NT2/D1 (cell line): Measurements from ENCODE around the gene DNAH17.

Experiments
- DNase-seq: peaks from one replicate; pipeline ENCODE4 v3.0.0-alpha.2; 2011; ENCODE audit warnings: low read depth, low spot score
- H3K27me3 ChIP-seq: 2 replicates; pipeline ENCODE4 v1.6.0; 2011; ENCODE audit warnings: mild to moderate bottlenecking; ENCODE audit not compliant: insufficient read length, insufficient read depth
- H3K36me3 ChIP-seq: 2 replicates; pipeline ENCODE4 v1.6.1; 2011; ENCODE audit warnings: mild to moderate bottlenecking, low read length, mixed read lengths; ENCODE audit not compliant: insufficient read depth, insufficient read length
- H3K4me1 ChIP-seq: 2 replicates; pipeline ENCODE4 v1.5.1; 2011; ENCODE audit not compliant: insufficient read depth, insufficient read length
- H3K4me3 ChIP-seq: 2 replicates; pipeline ENCODE4 v1.5.1; 2011; ENCODE audit warnings: low read depth; ENCODE audit not compliant: insufficient read length
- H3K9ac ChIP-seq: 2 replicates; pipeline ENCODE4 v1.6.0; 2011; ENCODE audit warnings: low read depth; ENCODE audit not compliant: insufficient read length
- H3K9me3 ChIP-seq: 2 replicates; pipeline ENCODE4 v1.5.1; 2011; ENCODE audit warnings: mild to moderate bottlenecking, low read length; ENCODE audit not compliant: insufficient read depth
- SUZ12 ChIP-seq: IDR thresholded peaks from 2 replicates; pipeline ENCODE4 v1.6.1; 2011; ENCODE audit not compliant: insufficient read length, insufficient read depth; ENCODE audit errors: extremely low read depth
- YY1 ChIP-seq: IDR thresholded peaks from 2 replicates; pipeline ENCODE4 v1.6.1; 2011; ENCODE audit not compliant: insufficient read length, insufficient read depth
- ZNF274 ChIP-seq: IDR thresholded peaks from 2 replicates; pipeline ENCODE4 v1.6.1; 2011; ENCODE audit warnings: mild to moderate bottlenecking, low read depth, low read length

Gene DNAH17

GRCh38 chr17:78454346-78454745, 122.8 kb downstream of the DNAH17 start:
- Histone ChIP-seq H3K9me3 (no peaks in the 10 kb centered on the region), H3K36me3 (no peaks in the 10 kb centered on the region), H3K9ac (no peak overlapping the region), H3K4me3 (no peak overlapping the region), H3K4me1 (peaks cover 3% of the 10 kb centered on the region), H3K27me3 (no peaks in the 10 kb centered on the region)
- no peak for DNase-seq
- TF ChIP-seq YY1 (no peak), SUZ12 (no peak), ZNF274 (no peak)

DNA sequence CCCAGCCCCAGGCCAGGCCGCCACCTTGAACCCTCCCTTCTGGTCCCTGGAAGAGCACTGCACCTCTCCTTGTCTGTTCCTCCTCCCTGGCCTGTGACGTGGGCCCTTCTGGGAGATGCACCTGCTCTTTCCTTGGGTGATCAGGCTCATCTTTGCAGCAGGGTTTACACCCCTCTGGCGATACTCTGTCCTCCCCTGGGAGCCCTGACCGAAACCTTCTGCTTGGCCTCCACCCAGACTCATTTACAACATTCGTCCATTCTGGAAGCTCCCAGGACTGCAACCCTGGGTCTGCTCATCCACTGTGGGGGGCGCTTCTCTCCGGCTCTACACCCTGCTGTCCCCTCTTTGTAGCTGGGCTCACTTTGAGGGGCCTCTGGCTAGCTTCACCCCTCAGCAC, 125.4 kb downstream of the DNAH17 start:
- H3K36me3 ChIP-seq: no peaks in the 10 kb centered on the region
- DNase-seq: no peak
- TF ChIP-seq SUZ12 (no peak), ZNF274 (no peak), YY1 (no peak)
- H3K9me3 ChIP-seq: no peaks in the 10 kb centered on the region
- H3K4me1 ChIP-seq: peaks cover 3% of the 10 kb centered on the region
- no peak overlapping the region for H3K9ac ChIP-seq
- H3K27me3 ChIP-seq: no peaks in the 10 kb centered on the region
- no peak overlapping the region for H3K4me3 ChIP-seq

DNA sequence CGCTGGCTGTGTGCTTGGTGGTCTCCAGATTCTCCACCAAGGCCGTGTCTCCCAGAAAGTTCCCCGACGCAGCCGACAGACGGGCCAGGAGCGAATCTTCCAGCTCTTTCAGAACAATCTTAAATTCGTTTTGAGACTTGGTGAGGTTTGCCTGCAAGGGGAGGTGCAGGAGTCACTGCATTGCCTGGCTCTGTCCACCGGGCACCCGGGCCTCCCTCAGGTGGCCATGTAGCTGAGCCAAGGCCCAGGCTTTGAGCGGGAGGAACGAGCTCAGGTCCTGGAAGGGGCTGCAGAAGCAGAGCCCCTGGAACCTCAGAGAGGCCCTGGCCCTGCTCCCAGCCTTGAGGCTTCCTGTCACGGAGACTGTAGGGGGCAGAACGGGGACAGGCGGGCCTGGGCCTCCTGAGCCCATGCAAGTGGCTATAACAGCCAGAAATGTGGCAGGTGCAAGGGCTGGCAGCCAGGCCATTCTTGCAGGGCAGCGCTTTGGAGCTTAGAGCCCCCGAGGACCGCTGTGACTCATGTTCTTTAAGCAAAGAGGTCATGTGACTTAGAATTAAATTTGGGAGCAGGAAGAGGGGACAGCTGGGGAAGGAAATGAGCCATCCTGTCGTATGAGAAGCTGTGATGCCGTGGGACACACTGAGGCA, 126.4 kb downstream of the DNAH17 start:
- H3K27me3 ChIP-seq: no peaks in the 10 kb centered on the region
- DNase-seq: no peak
- H3K4me3 ChIP-seq: no peak overlapping the region
- no peaks in the 10 kb centered on the region for H3K9me3 ChIP-seq
- H3K36me3 ChIP-seq: no peaks in the 10 kb centered on the region
- H3K9ac ChIP-seq: no peak overlapping the region
- TF ChIP-seq ZNF274 (no peak), YY1 (no peak), SUZ12 (no peak)
- H3K4me1 ChIP-seq: peaks cover 3% of the 10 kb centered on the region

DNA sequence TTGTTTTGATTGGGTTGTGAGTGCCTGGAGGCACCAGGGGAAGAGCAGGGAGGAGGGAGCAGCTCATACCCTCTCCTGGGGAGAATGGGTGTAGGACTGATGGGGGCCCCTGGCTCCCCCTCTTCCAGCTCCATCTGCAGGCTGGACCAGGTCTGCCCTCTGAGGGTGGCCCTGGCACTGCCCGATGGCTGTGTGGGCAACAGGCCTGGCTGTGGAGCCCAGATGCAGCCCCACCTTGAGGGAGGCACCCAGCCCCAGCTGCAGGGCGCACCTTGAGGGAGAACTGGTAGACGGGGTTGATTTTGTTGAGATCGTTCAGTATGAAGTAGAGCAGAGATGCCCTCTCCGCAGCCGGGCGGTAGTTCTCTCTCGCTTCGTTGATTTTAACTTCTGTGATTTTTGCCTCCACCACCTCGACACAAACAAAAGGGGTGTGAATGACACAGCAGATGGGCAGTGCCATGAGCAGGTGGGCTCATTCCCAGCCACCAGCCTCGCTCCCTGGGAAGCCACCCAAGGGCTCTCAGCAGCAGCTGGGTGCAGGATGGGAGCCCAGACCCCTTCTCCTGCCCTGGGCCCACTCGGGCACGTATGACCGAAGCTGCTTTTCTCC, 127.1 kb downstream of the DNAH17 start:
- Histone ChIP-seq H3K27me3 (no peaks in the 10 kb centered on the region), H3K9me3 (no peaks in the 10 kb centered on the region)

DNA sequence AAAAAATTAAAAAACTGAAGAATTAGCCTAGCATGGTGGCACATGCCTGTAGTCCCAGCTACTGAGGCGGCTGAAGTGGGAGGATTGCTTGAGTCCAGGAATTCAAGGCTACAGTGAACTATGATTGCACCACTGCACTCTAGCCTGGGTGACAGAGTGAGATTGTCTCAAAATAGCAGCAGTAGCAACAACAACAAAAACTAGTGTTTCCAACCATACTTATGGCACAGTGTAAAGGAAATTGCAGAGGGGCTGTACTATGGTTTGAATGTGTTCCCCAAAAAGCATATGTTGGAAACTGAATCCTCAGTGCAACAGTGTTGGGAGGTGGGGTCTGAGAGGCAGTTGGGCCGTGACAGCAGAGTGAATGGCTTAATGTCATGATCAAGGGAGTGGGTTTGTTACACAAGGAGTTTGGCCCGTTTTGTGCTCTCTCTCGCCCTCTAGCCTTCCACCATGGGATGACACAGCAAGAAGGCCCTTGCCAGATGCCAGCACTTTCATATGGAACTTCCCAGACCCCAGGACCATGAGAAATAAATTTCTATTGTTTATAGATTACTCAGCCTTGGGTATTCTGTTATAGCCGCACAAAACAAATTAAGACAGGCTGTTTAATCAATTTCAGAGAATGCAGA, 128.7 kb downstream of the DNAH17 start:
- TF ChIP-seq YY1: no peak
- no peak for TF ChIP-seq ZNF274
- TF ChIP-seq SUZ12: no peak
- Histone ChIP-seq H3K4me3 (no peak overlapping the region), H3K27me3 (no peaks in the 10 kb centered on the region), H3K9me3 (no peaks in the 10 kb centered on the region), H3K4me1 (peaks cover 6% of the 10 kb centered on the region), H3K9ac (no peak overlapping the region), H3K36me3 (no peaks in the 10 kb centered on the region)
- DNase-seq: no peak

More for the DNA sequence above, 127.1 kb downstream of the DNAH17 start:
- no peak for TF ChIP-seq YY1
- TF ChIP-seq ZNF274: no peak
- no peak for TF ChIP-seq SUZ12
- no peak for DNase-seq
- H3K4me3 ChIP-seq: no peak overlapping the region
- no peaks in the 10 kb centered on the region for H3K36me3 ChIP-seq
- H3K4me1 ChIP-seq: peaks cover 6% of the 10 kb centered on the region
- no peak overlapping the region for H3K9ac ChIP-seq

- TF ChIP-seq YY1 (no peak), ZNF274 (no peak), SUZ12 (no peak)
- no peaks in the 10 kb centered on the region for H3K9me3 ChIP-seq
- no peaks in the 10 kb centered on the region for H3K36me3 ChIP-seq
- DNase-seq: no peak
- peaks cover 6% of the 10 kb centered on the region for H3K4me1 ChIP-seq
- H3K4me3 ChIP-seq: no peak overlapping the region
- H3K27me3 ChIP-seq: no peaks in the 10 kb centered on the region
- no peak overlapping the region for H3K9ac ChIP-seq
Observed at GRCh38 chr17:78446833-78447232, 130.4 kb downstream of the DNAH17 start.

- DNase-seq: no peak
- Histone ChIP-seq H3K27me3 (no peaks in the 10 kb centered on the region), H3K36me3 (no peaks in the 10 kb centered on the region), H3K9me3 (no peaks in the 10 kb centered on the region), H3K9ac (no peak overlapping the region), H3K4me1 (peaks cover 3% of the 10 kb centered on the region), H3K4me3 (no peak overlapping the region)
- TF ChIP-seq ZNF274: no peak
- no peak for TF ChIP-seq SUZ12
- TF ChIP-seq YY1: no peak
Observed at GRCh38 chr17:78444392-78444791, 132.8 kb downstream of the DNAH17 start.
